Ovary (tissue), 3 donors: ENCODE data around the gene PTMA.

ENCODE experiments used
- CTCF ChIP-seq, 3 donors: fragments of 450-650 bp in 2 of 3; fragments of 200-600 bp in 1 of 3; IDR thresholded peaks; one replicate each; pipeline versions ENCODE4 v1.5.1 to v1.8.0; 2016 to 2022; ENCODE audit warnings: antibody characterized with exemption in 3 of 3, mild to moderate bottlenecking in 1 of 3
- EP300 ChIP-seq: sonication (generic); formaldehyde crosslinking; IDR thresholded peaks from one replicate; pipeline ENCODE4 v1.6.1; 2017; ENCODE audit warnings: antibody characterized with exemption
- POLR2A ChIP-seq: fragments of 450-650 bp; IDR thresholded peaks from one replicate; pipeline ENCODE4 v1.6.1; 2017; ENCODE audit warnings: antibody characterized with exemption, mild to moderate bottlenecking, moderate library complexity
- donor health status: DM: no; HTN: no; CAD: no.

GRCh38 chr2:231688719-231689118 is 19.6 kb upstream of the PTMA start:
- TF ChIP-seq CTCF (IDR thresholded peaks at IDR 0.05) (no peak), EP300 (no peak), POLR2A (no peak)
